Brain microvascular endothelial cell (primary cell): ENCODE data around the gene SYCN.

Experiments
- DNase-seq: peaks from one replicate; pipeline ENCODE4 v3.0.0-alpha.2; 2020
- H3K27ac ChIP-seq: fragments of 250-450 bp; sonication (Bioruptor Pico); 2 replicates; pipeline ENCODE4 v1.5.1; 2020; ENCODE audit warnings: mild to moderate bottlenecking, moderate library complexity
- H3K27me3 ChIP-seq: fragments of 250-450 bp; sonication (Bioruptor Pico); replicated peaks from 2 replicates; pipeline ENCODE4 v1.5.1; 2020; ENCODE audit warnings: mild to moderate bottlenecking
- H3K36me3 ChIP-seq: fragments of 250-450 bp; sonication (Bioruptor Pico); replicated peaks from 2 replicates; pipeline ENCODE4 v1.5.1; 2020; ENCODE audit warnings: mild to moderate bottlenecking
- H3K4me3 ChIP-seq: 2 replicates; pipeline ENCODE4 v1.5.1; 2011; ENCODE audit warnings: low read depth, mild to moderate bottlenecking, control low read depth, low read length, moderate library complexity
- CTCF ChIP-seq: IDR thresholded peaks from 2 replicates; pipeline ENCODE4 v1.5.1; 2011; ENCODE audit warnings: low read depth, mild to moderate bottlenecking, moderate library complexity, low read length, control low read depth, inconsistent platforms; ENCODE audit errors: missing control alignments
- in situ Hi-C: cut with HindIII; loops from 2 replicates; pipeline ENCODE4 v1.10.0; 2017; ENCODE audit warnings: low sequenced_read_pairs, low pct_ligation_motif_present

The SYCN gene

GRCh38 chr19:39164289-39164688 lies 39.8 kb downstream of the SYCN start:
- H3K4me3 ChIP-seq, result no peak overlapping the region
- DNase-seq, result no peak
- H3K27me3 ChIP-seq, result no peaks in the 10 kb centered on the region
- TF ChIP-seq CTCF, result no peak
- no peak overlapping the region for H3K27ac ChIP-seq
- H3K36me3 ChIP-seq, result no peaks in the 10 kb centered on the region
- in situ Hi-C loops, result no loop called here

- no peak for DNase-seq
- Histone ChIP-seq H3K27ac (no peak overlapping the region), H3K4me3 (no peak overlapping the region), H3K27me3 (no peaks in the 10 kb centered on the region), H3K36me3 (no peaks in the 10 kb centered on the region)
- in situ Hi-C loops, result no loop called here
- no peak for TF ChIP-seq CTCF
Observed at GRCh38 chr19:39163621-39164020, 40.4 kb downstream of the SYCN start.

- no peak for DNase-seq
- in situ Hi-C loops, result no loop called here
- Histone ChIP-seq H3K27me3 (no peaks in the 10 kb centered on the region), H3K27ac (no peak overlapping the region), H3K4me3 (no peak overlapping the region), H3K36me3 (no peaks in the 10 kb centered on the region)
- TF ChIP-seq CTCF, result no peak
Observed at GRCh38 chr19:39162441-39163043, 41.5 kb downstream of the SYCN start.

- Histone ChIP-seq H3K4me3 (no peak overlapping the region), H3K27me3 (no peaks in the 10 kb centered on the region), H3K36me3 (no peaks in the 10 kb centered on the region), H3K27ac (no peak overlapping the region)
- no peak for TF ChIP-seq CTCF
- in situ Hi-C loops, result no loop called here
- no peak for DNase-seq
Observed at GRCh38 chr19:39160889-39161672, 43.0 kb downstream of the SYCN start.

GRCh38 chr19:39160523-39160861 lies 43.6 kb downstream of the SYCN start:
- peak; percentile 5 for DNase-seq
- Histone ChIP-seq H3K36me3 (no peaks in the 10 kb centered on the region), H3K27ac (no peak overlapping the region), H3K27me3 (no peaks in the 10 kb centered on the region), H3K4me3 (no peak overlapping the region)
- TF ChIP-seq CTCF, result no peak
- in situ Hi-C loops, result no loop called here

- Histone ChIP-seq H3K4me3 (no peak overlapping the region), H3K36me3 (no peaks in the 10 kb centered on the region), H3K27ac (no peak overlapping the region), H3K27me3 (no peaks in the 10 kb centered on the region)
- DNase-seq, result no peak
- TF ChIP-seq CTCF, result no peak
- in situ Hi-C loops, result no loop called here
Observed at GRCh38 chr19:39158646-39159260, 45.3 kb downstream of the SYCN start.
